Thyroid gland (tissue), 4 donors: ENCODE results near the gene LRMDA.

ENCODE experiments used
- POLR2A ChIP-seq, 2 donors: fragments of 450-650 bp; IDR thresholded peaks; one replicate each; pipeline ENCODE4 v1.6.1; 2017; ENCODE audit warnings: antibody characterized with exemption in 2 of 2, mild to moderate bottlenecking in 2 of 2, moderate library complexity in 1 of 2
- TF ChIP-seq, protein P1 (sequence below), 6 experiments: fragments of 200-600 bp in 3 of 6; fragments of 450-650 bp in 3 of 6; sonication (generic) in 3 of 6; IDR thresholded peaks; one replicate each; pipeline ENCODE4 v1.5.1; 2016 to 2019; ENCODE audit warnings: antibody characterized with exemption in 6 of 6, mild to moderate bottlenecking in 2 of 6, inconsistent platforms in 1 of 6, moderate library complexity in 1 of 6

DNA sequence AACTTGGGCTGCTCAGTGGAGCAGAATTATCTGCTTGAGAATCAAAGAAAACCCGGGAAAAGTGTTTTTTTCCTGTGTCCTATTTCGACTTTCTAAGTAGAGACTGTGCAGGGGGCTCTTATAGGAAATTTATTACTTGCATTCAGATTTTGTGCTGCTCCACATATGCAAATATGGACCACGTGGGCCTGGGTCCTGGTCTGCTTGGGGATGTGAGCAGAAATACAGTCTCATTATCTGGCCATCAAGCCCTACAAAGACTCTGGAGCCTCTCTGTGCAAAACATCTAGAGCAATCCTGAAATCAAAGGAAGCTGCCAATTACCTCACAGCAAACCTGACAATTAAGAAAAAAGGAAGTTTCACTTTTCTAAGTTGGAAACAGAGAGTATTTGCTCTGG is 216.9 kb downstream of the LRMDA start:
- no peak for TF ChIP-seq POLR2A (IDR thresholded peaks at IDR 0.05)
- TF ChIP-seq, protein P1, sequence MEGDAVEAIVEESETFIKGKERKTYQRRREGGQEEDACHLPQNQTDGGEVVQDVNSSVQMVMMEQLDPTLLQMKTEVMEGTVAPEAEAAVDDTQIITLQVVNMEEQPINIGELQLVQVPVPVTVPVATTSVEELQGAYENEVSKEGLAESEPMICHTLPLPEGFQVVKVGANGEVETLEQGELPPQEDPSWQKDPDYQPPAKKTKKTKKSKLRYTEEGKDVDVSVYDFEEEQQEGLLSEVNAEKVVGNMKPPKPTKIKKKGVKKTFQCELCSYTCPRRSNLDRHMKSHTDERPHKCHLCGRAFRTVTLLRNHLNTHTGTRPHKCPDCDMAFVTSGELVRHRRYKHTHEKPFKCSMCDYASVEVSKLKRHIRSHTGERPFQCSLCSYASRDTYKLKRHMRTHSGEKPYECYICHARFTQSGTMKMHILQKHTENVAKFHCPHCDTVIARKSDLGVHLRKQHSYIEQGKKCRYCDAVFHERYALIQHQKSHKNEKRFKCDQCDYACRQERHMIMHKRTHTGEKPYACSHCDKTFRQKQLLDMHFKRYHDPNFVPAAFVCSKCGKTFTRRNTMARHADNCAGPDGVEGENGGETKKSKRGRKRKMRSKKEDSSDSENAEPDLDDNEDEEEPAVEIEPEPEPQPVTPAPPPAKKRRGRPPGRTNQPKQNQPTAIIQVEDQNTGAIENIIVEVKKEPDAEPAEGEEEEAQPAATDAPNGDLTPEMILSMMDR (IDR thresholded peaks at IDR 0.05) = no peak
